Measurements from ENCODE around the gene TOMM22.

The TOMM22 gene

DNA sequence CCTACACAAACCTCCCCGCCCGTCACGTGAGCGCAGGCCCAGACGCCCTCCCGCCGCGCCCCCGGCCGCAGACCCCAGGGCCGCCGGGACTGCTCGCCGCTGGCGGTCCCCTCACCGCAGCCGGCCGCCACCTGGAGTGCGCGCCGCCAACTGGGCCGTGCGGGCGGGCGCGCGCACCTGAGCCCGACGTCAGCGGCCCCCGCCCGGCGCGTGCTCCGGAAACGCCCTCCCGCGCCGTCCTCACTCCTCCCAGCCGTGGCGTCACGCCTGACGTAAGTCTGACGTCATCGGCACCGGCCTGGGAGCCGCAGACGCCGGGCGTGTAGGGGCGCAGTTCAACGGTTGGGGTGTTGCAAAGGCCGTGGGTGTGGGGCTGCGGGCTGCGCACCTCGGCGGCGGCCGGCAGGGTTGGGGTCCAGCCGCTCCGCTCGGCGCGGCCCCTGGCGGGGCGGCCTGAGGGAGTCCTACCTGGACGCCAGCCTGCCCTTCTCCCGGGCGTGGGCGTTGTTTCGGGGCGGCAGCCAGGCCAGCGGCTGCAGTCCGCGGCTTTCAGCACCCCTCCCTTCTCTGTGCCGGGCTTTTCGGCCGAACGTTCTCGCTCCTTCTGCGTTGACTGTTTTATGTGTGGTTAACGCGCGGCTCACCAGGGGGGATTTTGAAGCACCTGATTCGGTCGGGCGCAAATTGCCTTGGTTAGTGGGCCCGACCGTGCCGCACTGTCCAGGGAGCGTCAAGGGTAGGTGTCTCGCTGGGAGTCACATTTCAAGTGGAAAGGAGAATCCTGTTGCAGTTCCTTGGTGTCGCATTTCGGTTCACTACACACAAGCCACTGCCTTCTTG is 19.3 kb downstream of the TOMM22 start, which contains the start of gene JOSD1 (continued):
- peak; percentile 96 for TF ChIP-seq ZNF580 (tag by site-specific recombination; IDR thresholded peaks at IDR 0.05)
- peak; percentile 100 for TF ChIP-seq ZBTB8A (tag by site-specific recombination; IDR thresholded peaks at IDR 0.05)
- TF ChIP-seq ZNF660 (tag by site-specific recombination; IDR thresholded peaks at IDR 0.05) = peak; percentile 84
- TF ChIP-seq, protein P1, sequence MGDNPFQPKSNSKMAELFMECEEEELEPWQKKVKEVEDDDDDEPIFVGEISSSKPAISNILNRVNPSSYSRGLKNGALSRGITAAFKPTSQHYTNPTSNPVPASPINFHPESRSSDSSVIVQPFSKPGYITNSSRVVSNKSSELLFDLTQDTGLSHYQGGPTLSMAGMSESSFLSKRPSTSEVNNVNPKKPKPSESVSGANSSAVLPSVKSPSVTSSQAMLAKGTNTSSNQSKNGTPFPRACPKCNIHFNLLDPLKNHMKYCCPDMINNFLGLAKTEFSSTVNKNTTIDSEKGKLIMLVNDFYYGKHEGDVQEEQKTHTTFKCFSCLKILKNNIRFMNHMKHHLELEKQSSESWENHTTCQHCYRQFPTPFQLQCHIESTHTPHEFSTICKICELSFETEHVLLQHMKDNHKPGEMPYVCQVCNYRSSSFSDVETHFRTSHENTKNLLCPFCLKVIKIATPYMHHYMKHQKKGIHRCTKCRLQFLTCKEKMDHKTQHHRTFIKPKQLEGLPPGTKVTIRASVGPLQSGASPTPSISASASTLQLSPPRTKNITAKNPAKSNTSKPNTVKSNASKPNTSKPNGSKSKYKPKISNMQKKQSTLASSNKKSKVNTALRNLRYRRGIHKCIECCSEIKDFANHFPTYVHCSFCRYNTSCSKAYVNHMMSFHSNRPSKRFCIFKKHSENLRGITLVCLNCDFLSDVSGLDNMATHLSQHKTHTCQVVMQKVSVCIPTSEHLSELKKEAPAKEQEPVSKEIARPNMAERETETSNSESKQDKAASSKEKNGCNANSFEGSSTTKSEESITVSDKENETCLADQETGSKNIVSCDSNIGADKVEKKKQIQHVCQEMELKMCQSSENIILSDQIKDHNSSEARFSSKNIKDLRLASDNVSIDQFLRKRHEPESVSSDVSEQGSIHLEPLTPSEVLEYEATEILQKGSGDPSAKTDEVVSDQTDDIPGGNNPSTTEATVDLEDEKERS (tag by site-specific recombination; IDR thresholded peaks at IDR 0.05) = 0 out of 2 replicates have a peak, but pooled peaks have one; percentile 67
- TF ChIP-seq BCL6B (tag by site-specific recombination; IDR thresholded peaks at IDR 0.05) = no peak
- no peak; the same call in 1 of the 2 replicates for TF ChIP-seq ZNF184 (tag by site-specific recombination; IDR thresholded peaks at IDR 0.05)
- TF ChIP-seq, protein P2, sequence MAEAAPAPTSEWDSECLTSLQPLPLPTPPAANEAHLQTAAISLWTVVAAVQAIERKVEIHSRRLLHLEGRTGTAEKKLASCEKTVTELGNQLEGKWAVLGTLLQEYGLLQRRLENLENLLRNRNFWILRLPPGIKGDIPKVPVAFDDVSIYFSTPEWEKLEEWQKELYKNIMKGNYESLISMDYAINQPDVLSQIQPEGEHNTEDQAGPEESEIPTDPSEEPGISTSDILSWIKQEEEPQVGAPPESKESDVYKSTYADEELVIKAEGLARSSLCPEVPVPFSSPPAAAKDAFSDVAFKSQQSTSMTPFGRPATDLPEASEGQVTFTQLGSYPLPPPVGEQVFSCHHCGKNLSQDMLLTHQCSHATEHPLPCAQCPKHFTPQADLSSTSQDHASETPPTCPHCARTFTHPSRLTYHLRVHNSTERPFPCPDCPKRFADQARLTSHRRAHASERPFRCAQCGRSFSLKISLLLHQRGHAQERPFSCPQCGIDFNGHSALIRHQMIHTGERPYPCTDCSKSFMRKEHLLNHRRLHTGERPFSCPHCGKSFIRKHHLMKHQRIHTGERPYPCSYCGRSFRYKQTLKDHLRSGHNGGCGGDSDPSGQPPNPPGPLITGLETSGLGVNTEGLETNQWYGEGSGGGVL (tag by site-specific recombination; IDR thresholded peaks at IDR 0.05) = peak; percentile 52
- no peak for TF ChIP-seq ZNF707 (tag by site-specific recombination; IDR thresholded peaks at IDR 0.05)
- TF ChIP-seq, protein P3, sequence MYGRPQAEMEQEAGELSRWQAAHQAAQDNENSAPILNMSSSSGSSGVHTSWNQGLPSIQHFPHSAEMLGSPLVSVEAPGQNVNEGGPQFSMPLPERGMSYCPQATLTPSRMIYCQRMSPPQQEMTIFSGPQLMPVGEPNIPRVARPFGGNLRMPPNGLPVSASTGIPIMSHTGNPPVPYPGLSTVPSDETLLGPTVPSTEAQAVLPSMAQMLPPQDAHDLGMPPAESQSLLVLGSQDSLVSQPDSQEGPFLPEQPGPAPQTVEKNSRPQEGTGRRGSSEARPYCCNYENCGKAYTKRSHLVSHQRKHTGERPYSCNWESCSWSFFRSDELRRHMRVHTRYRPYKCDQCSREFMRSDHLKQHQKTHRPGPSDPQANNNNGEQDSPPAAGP (tag by site-specific recombination; IDR thresholded peaks at IDR 0.05) = peak; percentile 99
- peak; percentile 72 for TF ChIP-seq PRDM10 (tag by site-specific recombination; IDR thresholded peaks at IDR 0.05)
- no peak for TF ChIP-seq GFI1B (tag by site-specific recombination; IDR thresholded peaks at IDR 0.05)
- TF ChIP-seq ZNF48 (tag by site-specific recombination; IDR thresholded peaks at IDR 0.05) = no peak
- TF ChIP-seq, protein P4, sequence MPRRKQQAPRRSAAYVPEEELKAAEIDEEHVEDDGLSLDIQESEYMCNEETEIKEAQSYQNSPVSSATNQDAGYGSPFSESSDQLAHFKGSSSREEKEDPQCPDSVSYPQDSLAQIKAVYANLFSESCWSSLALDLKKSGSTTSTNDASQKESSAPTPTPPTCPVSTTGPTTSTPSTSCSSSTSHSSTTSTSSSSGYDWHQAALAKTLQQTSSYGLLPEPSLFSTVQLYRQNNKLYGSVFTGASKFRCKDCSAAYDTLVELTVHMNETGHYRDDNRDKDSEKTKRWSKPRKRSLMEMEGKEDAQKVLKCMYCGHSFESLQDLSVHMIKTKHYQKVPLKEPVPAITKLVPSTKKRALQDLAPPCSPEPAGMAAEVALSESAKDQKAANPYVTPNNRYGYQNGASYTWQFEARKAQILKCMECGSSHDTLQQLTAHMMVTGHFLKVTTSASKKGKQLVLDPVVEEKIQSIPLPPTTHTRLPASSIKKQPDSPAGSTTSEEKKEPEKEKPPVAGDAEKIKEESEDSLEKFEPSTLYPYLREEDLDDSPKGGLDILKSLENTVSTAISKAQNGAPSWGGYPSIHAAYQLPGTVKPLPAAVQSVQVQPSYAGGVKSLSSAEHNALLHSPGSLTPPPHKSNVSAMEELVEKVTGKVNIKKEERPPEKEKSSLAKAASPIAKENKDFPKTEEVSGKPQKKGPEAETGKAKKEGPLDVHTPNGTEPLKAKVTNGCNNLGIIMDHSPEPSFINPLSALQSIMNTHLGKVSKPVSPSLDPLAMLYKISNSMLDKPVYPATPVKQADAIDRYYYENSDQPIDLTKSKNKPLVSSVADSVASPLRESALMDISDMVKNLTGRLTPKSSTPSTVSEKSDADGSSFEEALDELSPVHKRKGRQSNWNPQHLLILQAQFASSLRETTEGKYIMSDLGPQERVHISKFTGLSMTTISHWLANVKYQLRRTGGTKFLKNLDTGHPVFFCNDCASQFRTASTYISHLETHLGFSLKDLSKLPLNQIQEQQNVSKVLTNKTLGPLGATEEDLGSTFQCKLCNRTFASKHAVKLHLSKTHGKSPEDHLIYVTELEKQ (tag by site-specific recombination; IDR thresholded peaks at IDR 0.05; ENCODE audit: borderline replicate concordance) = peak; percentile 80
- no peak; the same call in 1 of the 2 replicates for TF ChIP-seq ZNF768 (tag by site-specific recombination; IDR thresholded peaks at IDR 0.05)
- TF ChIP-seq ZNF670 (tag by site-specific recombination; IDR thresholded peaks at IDR 0.05; ENCODE audit: low read depth) = no peak
- TF ChIP-seq ZNF843 (tag by site-specific recombination; IDR thresholded peaks at IDR 0.05) = peak; percentile 57; the same call in 1 of the 2 replicates
- TF ChIP-seq ZNF2 (tag by site-specific recombination; IDR thresholded peaks at IDR 0.05) = peak; percentile 88
- 0 out of 2 replicates have a peak, but pooled peaks have one; percentile 74 for TF ChIP-seq SALL2 (tag by site-specific recombination; IDR thresholded peaks at IDR 0.05; ENCODE audit: borderline replicate concordance)
- TF ChIP-seq ZNF391 (tag by site-specific recombination; IDR thresholded peaks at IDR 0.05; ENCODE audit: borderline replicate concordance, low read depth) = peak; percentile 78
- TF ChIP-seq WT1 (tag by site-specific recombination; IDR thresholded peaks at IDR 0.05) = peak; percentile 59
- TF ChIP-seq ZNF16 (tag by site-specific recombination; IDR thresholded peaks at IDR 0.05; ENCODE audit: low read depth) = no peak

Measured in HEK293 (cell line).